NCI-H1105 (cell line): ENCODE measurements around the gene PEAK3.
A peak's percentile ranks its signal among the peaks of the same experiment; 100 is the strongest.

ENCODE experiments used
- DNase-seq: peaks from one replicate; lab custom pipeline; 2025; lab: John Stamatoyannopoulos, UW

Gene PEAK3

DNA sequence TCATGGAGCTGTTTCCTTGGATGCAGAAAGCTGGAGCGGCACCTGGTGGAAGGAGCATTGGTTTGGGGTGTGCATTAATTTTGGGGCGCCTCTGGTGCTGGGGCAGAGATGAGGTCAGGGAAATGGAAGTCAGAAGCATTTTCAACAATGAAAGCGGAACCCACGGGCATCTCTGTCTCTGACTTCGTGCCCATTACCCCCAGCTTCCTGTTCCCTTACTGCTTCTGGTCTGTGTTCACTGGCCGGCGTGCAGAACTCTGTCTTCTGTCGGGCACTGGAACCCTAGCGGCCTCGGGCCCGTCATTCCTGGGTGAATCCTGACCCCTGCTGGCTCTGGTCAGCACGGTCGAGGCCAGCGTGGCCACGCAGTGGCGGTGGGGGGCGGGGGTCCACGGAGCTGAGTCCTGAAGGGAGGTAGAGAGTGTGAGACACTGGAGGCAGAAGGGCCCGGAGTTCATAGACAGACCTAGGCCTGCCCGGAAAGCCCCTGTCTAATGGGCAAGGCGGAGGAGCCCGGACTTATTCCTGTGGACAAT, 33.9 kb upstream of the PEAK3 start:
- DNase-seq: no peak

DNA sequence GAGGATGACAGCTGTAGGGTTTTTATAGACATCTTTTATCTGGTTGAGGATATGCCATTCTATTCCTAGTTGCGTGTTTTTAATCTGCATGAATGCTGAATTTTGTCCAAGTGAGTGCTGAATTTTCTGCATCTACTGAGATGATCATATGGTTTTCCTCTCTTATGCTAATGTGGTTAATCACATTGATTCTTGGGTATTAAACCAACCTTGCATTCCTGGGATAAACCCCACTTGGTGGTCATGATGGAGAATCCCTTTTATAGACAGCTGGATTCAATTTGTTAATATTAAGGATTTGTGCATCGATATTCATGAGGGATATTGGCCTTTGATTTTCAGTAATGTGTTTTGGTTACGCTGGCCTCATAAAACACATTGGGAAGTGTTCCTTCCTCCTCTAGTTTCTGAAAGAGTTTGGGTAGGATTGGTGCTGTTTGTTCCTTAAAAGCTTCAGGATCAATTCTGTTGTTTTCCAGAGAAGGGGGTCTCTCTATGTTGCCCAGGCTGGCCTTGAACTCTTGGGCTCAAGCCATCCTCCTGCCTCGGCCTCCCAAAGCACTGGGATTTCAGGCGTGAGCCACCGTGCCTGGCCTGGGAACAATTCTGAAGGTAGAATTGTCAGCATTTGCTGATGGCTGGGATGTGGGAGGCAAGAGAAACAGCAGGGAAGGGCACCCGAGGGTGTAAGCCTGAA, 33.3 kb upstream of the PEAK3 start:
- no peak for DNase-seq

DNA sequence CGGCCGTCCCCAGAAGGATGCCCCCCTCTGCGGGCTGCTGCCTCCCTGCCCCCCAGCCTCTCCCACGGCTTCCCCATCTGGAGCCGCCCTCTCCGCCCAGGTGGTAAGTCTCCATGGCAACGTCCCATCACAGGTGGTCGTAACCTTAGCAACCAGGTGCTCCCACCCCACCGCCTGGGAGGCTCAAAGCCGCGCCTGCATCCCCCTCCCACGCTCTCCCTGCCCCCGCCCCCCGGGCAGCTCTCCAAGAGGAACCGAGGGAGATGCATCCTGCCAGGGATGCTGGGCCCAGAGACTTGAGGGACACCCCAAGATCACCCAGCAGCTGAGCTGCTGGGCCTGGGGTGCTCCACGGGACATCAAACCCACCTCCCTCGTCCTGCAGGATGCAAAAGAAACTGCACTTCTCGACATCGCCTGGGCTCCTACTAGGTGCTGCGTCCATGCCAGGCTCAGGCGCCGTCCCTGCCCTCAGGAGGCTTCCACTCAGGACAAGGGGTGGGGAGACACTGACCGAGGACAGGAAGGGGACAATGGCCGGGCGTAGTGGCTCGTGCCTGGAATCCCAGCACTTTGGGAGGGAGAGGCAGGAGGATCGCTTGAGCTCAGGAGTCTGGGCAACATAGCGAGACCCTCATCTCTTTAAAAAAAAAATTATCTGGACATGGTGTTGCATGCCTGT, 31.0 kb upstream of the PEAK3 start:
- no peak for DNase-seq

DNA sequence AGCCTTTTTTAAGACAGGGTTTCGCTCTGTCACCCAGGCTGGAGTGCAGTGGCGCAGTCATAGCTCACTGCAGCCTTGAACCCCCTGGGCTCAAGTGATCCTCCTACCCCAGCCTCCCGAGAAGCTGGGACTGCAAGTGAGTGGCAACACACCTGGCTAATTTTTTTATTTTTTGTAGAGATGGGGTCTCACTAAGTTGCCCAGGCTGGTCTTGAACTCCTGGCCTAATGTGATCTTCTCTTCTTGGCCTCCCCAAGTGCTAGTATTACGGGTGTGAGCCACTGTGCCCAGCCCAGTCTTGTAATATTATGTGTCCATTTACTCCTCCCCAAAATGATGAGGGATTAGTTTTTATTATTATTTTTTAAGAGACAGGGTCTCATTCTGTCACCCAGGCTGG, 29.1 kb upstream of the PEAK3 start:
- no peak for DNase-seq

DNA sequence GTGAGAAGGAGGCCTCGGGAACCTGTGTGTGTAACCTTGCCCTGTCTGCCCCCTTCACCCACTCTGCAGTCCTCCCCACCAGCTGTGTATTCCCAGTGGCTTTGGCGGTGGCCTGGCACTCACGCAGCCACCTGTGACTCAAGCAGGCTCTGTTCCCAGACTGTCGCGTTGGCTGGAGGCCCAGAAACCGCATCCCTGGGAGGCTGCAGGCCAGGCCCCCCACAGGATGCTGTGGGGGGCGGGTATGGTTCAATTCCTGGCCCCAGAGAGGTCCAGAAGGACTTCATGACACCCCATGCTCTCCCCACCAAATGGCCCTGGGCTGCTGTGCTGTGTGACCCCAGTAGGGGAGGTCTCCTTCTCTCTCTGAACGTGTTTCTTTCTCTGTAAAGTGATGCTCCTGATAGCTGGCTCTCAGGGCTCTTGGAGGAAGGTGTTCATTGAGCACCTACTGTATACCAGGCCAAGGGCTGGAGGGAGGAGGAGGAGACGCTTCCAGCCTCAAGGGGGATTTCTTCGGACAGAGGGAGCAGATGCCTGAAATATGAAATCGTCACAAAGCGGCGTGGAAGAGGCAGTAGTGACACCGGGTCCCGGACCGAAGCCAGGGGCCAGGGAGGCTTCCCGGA, 27.9 kb upstream of the PEAK3 start:
- DNase-seq: peak; percentile 59

DNA sequence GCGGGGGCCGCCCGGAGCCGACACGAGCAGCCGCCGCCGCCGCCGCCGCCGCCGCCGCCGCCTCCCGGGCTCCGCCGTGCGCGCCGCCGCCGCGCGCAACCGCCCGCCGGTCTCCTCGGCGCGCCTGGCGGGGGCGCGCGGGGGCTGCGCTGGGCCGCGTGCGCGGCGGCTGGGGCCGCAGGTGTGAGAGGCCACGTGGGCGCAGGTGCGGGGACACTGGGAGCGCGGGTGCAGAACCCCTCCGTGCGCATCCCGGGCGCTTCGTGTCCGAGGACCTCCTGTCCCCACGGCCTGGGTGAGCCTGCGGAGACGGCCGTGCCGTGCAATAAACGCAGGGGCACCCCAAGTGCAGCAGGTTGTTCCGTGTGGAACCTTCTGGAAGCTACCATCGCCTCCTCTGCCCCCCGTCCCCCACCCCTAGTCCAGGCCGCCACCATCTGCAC, 26.2 kb upstream of the PEAK3 start, which contains the start of gene LINGO3:
Gene LINGO3, minus strand, starts transcription at position 41 of the 443 bp plus-strand sequence. CDS start 16,378 bp downstream, outside the sequence.
- DNase-seq: no peak

DNA sequence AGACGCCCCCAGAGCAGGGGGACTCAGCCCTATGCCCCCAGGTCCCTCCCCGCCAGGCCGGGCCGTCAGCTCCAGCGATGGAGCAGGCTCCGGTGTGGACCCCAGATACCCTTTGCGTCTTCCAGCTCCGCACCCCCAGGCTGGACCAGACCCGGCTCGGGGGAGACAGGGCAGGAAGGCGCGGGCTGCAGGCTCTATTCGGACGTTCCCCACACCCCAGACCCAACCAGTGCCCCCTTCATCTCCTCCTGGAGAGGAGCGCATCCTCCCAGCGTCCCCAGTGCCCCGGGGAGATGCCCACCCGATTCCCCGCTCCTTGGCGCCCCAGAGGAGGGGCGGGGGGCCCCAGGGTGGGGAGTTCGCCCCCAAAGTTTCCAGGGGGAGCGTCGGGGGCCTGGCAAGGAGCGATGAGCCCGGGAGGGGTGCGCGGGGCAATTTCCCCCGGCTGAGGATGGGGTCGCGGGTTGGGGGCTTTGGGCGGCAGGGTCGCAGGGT, 25.6 kb upstream of the PEAK3 start:
- no peak for DNase-seq

DNA sequence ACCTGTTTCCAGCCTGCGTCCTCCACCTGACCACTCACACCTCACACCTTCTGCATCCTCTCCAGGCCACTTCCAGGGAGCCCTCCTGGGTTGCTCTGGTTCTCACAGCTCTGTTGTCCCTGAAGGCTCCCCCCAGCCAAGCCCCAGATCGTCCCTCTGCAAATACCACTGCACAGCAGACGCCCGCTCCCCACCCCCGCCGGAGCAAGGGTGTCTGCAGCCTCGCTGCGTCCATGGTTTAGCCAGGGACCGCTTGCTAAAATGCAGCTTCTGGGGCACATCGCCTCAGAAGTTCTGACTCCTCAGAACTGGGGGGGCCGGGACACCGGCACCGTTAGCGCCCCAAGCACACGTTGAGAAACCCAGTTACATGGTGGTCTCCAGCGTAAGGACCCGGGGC, 25.0 kb upstream of the PEAK3 start:
- DNase-seq: no peak

DNA sequence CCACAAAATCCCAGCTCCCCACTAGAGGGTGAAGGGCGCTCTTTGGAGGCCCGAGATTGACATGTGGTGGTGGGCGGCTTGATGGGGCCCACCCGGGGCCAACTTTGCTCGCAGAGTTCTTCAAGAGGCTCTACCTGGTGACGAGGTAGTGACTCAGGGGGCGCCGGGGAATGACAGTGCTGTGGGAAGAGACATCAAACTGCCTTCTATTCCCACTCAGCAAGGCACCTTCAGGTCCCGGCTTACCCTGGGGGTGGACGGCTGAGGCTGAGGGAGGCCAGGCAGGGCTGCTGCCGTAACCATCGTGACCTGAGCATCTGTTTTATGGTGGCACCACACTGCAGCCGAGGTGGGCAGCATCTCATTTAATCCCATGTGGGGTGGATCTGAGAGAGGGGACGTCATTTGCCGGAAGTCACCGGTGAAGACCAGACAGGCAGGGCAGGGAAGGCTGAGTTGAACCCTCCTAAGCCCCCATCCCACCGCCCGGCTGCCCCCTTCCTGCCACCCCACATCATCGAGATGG, 24.4 kb upstream of the PEAK3 start:
- DNase-seq: no peak

DNA sequence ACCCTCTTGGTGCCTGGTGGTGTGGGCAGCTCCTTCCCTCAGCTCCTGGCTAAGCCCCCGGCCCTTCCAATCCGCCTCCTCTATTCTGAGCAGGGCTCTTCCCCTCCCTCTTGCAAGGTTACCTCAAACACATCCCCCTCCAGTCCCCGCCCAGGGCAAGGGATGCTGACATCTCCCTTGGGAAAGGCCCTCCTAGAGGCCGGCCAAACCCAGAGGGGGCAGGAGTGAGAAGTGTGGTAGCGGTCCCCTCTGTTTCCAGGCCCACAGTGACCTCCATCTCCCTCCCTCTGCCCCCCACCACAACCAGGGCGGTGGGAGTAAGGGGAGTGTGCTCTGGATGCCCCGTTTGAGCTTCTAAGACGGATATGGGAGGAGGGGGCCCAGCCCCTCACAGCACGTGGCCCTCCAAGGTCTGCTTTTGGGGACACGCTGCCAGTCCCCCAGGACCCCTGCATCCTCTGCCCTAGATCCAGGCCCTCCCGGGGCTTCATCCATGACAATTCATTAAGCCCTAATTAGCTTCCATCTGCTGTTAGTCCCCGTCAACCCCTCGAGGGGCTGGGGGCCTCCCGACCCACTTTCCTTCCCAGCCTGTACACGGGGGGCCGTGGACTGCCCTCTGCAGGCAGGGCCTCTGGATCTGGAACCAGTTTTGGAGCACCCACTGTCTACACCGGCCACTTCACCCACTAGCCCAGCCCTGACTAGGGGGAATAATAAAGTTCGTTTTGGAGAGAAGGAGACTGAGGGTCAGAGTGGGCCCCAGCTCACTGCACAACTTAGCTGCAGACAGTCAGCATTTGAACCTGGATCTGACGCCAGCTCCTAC, 23.7 kb upstream of the PEAK3 start:
- no peak for DNase-seq

DNA sequence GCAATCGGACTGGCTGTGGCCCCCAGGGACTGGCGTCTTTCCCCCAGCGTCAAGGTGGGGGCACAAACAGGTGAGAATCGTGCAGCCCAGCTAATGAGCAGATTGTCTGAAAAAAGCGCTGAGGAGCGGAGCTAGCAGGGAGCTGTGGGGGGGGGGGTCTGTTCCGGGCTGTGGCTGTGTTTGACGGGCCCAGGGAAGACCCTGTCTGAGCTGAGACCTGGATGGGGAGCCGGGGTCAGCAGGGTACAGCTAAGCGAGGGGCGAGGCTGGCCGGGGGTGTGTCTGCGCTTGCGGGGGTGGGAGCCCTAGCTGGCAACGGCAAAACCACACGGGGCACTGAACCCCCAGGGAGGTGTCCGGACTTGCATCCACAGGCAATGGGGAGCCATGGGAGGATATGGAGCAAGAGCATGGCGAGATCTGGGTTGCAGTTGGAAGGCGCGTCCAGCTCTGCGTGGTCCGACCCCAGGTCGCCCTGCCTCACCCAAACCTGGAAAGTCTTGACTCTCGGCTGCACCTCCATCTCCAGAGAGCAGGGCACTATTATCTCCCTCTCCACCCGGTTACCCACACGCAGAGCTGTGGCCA, 21.3 kb upstream of the PEAK3 start:
- DNase-seq: no peak

DNA sequence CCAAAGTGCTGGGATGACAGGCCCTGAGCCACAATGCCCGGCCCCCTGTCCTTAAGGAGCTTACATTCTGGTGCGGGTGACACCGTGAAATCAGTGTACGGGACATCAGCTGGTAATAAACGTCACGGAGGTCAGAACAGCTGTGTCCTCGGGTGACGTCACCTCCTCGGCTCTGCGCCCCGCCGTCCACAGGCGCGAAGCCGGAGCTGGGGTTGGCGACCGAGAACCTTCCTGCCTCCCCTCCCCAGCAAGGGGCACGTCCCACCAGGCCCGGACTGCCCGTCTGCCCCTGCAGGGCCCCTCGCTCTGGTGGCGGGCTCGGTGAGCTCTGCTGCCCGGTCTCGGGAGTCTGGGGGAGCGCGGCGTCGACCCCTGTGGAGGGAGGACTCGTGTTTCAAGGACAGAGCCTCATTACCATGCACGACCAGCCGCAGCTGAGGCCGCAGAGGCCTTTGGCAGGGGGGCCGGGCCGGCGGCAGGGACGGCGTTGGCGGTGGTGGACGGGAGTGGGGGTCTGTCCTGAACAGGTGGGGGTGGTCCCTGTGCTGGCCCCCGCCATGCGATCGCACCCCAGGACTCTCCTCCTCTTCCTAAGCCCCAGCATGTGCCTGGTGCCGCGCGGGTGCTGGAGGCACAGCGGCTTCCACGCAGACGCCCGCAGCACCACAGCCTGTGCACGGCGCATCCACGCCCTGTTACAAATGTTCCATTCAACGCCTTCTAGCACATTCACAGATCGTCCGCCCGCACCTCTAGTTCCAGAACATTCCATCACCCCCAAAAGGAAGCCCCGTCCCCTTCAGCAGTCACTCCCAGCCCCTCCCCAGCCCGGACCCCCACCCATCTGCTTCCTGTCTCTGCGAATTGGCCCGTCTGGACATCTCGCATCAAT, 20.6 kb upstream of the PEAK3 start:
- no peak for DNase-seq

DNA sequence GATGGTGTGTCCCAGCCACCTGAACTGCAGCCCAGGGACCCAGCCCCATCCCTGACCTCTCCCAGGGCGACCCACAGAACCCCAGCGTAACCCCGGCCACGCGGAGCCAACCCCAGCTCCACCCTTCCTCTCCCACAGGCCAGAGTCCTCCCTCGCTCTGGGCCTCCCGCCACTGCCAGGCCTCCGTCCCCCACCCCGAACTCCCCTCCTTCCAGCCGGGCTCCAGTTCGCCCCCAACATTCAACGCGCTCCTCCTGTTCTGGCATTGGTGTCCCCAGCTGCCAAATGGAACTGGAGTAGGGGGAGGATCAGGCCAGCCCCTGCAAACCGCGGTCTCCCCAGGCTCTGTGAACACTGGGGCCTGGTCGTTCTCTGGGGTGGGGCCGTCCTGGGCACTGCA, 18.6 kb upstream of the PEAK3 start:
- no peak for DNase-seq

DNA sequence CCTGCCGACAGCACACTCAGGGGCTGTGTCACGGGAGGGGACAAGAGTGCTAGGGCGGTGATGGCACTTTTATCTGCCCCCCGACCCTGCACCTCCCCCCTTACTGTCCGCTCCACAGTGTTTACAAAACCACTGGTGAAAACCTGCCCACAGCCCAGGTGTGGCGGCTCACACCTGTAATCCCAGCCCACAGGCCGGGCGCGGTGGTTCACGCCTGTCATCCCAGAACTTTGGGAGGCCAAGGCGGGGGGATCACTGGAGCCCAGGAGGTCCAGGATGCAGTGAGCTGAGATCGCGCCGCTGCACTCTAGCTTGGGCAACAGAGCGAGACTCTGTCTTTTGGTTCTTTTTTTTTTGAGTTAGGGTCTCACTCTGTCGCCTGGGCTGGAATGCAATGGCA, 14.2 kb upstream of the PEAK3 start:
- no peak for DNase-seq

DNA sequence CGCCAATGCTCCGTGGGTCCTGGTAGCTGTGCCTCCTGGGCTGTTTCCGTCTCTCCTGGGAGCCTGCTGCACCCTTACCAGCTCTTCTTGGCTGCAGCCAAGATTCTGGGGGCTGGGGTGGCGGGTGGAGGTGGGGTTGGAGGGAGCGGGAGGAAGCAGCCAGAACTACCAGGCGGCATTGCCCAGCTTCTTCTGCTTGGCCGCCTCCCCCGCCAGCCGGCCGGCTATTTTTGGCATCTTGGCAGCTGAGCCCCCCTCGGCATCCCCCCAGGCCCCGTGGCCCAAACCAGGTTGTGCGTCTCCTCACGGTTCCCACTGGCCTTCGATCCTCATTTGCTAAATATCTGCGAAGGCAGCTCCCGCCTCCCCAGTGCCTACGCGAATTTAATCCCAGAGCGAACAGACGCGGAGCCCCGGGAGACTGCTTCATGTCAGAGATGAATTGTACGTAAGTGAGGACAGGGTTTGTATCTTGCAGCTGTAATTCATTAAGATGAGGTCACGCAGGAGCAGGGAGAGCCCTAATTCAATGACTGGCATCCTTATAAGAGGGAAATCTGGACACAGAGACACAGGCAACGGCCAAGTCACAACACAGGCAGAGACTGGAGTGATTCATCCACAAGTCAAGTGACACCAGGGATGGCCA, 12.8 kb upstream of the PEAK3 start:
- DNase-seq: no peak

DNA sequence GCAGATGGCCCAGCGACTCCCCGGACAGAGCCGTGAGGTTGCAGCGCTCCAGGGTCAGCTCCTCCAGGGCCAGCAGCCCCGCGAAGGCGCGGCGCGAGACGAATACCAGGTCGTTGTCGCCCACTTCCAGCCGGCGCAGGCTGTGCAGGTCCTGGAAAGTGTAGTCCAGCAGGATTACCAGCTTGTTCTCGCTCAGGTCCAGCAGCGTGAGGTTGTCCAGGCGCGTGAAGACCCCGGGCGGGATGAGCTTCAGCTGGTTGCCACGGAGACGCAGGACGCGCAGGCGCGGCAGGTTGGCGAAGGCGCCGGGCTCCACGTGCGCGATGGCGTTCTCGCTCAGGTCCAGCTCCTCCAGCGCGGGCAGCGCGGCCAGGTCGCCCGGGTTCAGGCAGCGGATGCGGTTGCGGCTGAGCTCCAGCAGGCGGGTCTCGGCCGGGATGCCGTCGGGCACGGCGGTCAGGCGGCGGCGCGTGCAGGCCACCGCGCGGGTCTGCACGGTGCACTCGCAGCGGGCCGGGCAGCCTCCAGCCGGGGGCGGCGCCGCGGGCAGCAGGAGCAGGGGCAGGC, 9.3 kb upstream of the PEAK3 start:
- no peak for DNase-seq

DNA sequence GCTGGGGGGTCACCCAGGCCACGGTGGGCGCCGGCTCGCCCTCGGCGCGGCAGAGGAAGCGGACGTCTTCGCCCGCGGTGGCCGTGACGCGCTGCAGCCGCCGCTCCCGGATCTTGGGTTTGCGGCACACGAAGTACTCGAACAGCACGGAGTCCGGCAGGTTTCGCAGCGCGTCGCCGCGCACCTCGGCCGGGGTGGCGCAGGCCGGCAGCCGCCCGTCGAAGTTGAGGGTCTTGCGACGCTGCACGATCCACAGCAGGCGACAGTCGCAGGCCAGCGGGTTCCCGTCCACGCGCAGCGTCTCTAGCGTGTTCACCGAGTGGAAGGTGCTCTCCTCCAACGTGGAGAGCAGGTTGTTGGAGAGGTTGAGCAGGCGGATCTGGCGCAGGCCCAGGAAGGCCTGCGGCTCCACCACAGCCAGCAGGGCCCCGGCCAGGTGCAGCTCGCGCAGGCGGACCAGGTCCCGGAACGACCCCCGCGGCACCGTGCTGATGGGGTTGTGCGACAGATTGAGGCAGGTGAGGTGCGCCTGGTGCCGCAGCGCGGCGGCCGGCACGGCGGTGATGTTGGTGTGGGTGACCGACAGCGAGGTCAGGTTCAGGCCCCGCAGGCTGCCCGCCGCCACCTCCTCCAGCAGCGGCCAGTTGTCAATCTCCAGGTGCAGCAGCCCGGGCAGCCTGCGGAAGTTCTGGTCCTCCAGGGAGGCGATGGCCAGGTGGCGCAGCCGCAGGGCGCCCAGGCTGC, 8.6 kb upstream of the PEAK3 start:
- DNase-seq: peak; percentile 40

DNA sequence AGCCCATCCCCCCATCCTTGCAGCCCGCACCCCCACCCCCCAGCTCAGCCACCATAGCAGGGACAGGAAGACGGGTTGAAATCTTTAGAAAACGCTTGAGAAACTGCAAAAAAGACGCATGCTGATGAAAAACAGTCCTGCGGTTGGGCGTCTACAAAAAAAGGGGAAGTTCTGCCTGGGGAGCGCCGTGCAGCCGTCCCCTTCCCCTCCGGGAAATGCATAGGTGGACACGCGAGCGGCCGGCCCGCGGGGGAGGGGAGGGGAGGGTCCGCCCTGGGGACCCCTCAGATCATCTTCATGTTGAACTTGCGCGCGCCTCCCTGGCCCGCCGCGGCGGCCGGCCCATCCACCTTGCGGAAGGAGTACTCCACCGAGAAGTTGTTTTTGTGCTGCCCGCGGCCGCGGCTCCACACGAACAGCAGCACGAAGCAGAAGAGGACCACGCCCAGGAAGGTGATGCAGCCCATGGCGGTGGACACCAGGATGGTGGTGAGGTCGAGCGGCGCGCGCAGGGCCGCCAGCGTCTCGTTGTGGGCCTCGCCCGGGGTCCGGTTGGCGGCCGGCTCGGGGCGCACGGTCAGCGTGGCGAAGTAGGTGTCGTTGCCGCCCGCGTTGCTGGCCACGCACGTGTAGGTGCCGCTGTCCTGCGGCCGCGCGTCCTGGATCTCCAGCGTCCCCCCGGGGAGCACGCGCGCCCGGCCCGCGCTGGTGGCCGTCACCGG, 7.9 kb upstream of the PEAK3 start:
- no peak for DNase-seq
